T-cell (primary cell): Measurements from ENCODE around the gene SMIM23. TPM values are rescaled to one million over a fixed set of nuclear protein-coding genes. Genes with fewer than 3 reads are reported as not detected.

Experiments used
- ATAC-seq, 4 experiments: fragments of 200-7000 bp in 3 of 4; fragments of 150-1000 bp in 1 of 4; cut with Tn5 transposase; replicated peaks in 1 of 4; 1 replicate in 3 of 4; 2 replicates in 1 of 4; pipeline ENCODE4 v1.10.0; 2021; ENCODE audit warnings: moderate library complexity in 3 of 4, mild to moderate bottlenecking in 2 of 4, moderate number of reproducible peaks in 1 of 4
- CTCF ChIA-PET, 2 donors: fragments of 300-600 bp; sonication (Branson Sonifier 250); formaldehyde crosslinking; loops; one replicate each; lab custom pipeline; 2022; ENCODE audit warnings: antibody characterized with exemption in 2 of 2; lab: Charles Lee
- POLR2A ChIA-PET, 2 donors: fragments of 300-600 bp; sonication (Branson Sonifier 250); formaldehyde crosslinking; loops; one replicate each; lab custom pipeline; 2022; ENCODE audit warnings: antibody characterized with exemption in 2 of 2; lab: Charles Lee
- DNase-seq, 35 experiments: peaks; one replicate each; pipeline versions ENCODE4 v3.0.0 to v3.0.0-alpha.2; 2013 to 2023
- H3K27ac ChIP-seq: one replicate; pipeline ENCODE4 v1.5.1; 2013; ENCODE audit warnings: low read length
- H3K27me3 ChIP-seq, 2 experiments: replicated peaks in 1 of 2; 1 replicate in 1 of 2; 2 replicates in 1 of 2; pipeline versions ENCODE4 v1.6.1 to v1.7.0; 2013; ENCODE audit warnings: low read length in 1 of 2, mixed read lengths in 1 of 2; ENCODE audit not compliant: control insufficient read depth in 2 of 2, insufficient read depth in 2 of 2; ENCODE audit errors: extremely low read depth in 1 of 2
- H3K36me3 ChIP-seq, 2 donors: 1 replicate in 1 of 2; 2 replicates in 1 of 2; pipeline versions ENCODE4 v1.6.1 to v1.7.0; 2013; ENCODE audit warnings: low read length in 1 of 2; ENCODE audit not compliant: control insufficient read depth in 2 of 2, insufficient read depth in 1 of 2; ENCODE audit errors: extremely low read depth in 1 of 2
- H3K4me1 ChIP-seq, 2 experiments: 1 replicate in 1 of 2; 2 replicates in 1 of 2; pipeline versions ENCODE4 v1.6.1 to v1.7.0; 2013; ENCODE audit warnings: low read length in 2 of 2, mixed read lengths in 1 of 2; ENCODE audit not compliant: insufficient read depth in 2 of 2, control insufficient read depth in 1 of 2; ENCODE audit errors: extremely low read depth in 1 of 2
- H3K4me3 ChIP-seq, 2 donors: 1 replicate in 1 of 2; 2 replicates in 1 of 2; pipeline versions ENCODE4 v1.5.1 to v1.7.0; 2013; ENCODE audit warnings: mild to moderate bottlenecking in 2 of 2, low read length in 1 of 2, moderate library complexity in 1 of 2; ENCODE audit not compliant: control insufficient read depth in 1 of 2; ENCODE audit errors: extremely low read depth in 1 of 2
- H3K9me3 ChIP-seq: 2 replicates; pipeline ENCODE4 v1.7.0; 2013
- H3K27ac Mint-ChIP-seq, 2 donors: one replicate each; pipeline ENCODE4 v1.8.0; 2020 to 2021; ENCODE audit warnings: mild to moderate bottlenecking in 2 of 2, mixed read lengths in 2 of 2
- H3K27me3 Mint-ChIP-seq, 2 donors: one replicate each; pipeline ENCODE4 v1.8.0; 2021 to 2022; ENCODE audit warnings: mixed read lengths in 2 of 2
- H3K36me3 Mint-ChIP-seq: one replicate; pipeline ENCODE4 v1.8.0; 2021; ENCODE audit warnings: mixed read lengths
- H3K4me1 Mint-ChIP-seq, 3 donors: one replicate each; pipeline ENCODE4 v1.8.0; 2020 to 2022; ENCODE audit warnings: mixed read lengths in 3 of 3, mild to moderate bottlenecking in 1 of 3
- H3K4me3 Mint-ChIP-seq, 3 donors: one replicate each; pipeline ENCODE4 v1.8.0; 2020 to 2022; ENCODE audit warnings: mild to moderate bottlenecking in 3 of 3, mixed read lengths in 3 of 3, moderate library complexity in 3 of 3
- H3K9me3 Mint-ChIP-seq, 3 donors: one replicate each; pipeline ENCODE4 v1.8.0; 2020 to 2022; ENCODE audit warnings: mixed read lengths in 3 of 3
- WGBS: methylation state at CpG from one replicate; pipeline ENCODE4 v1.1.5; 2013; ENCODE audit warnings: missing lambda C conversion rate; ENCODE audit not compliant: insufficient coverage; 5-methylcytosine and 5-hydroxymethylcytosine counted together
- total RNA-seq, 35 experiments: library from RNA in 6 of 35; stranded (reverse) in 6 of 35; fragments of 120-200 nt in 1 of 35; gene quantifications; one replicate each; pipeline versions ENCODE4 v1.2.1 to v1.2.4 and lab custom pipeline; 2013 to 2026

Gene SMIM23
- total RNA-seq, 5 donors from 2014 or later (not counting 1 experiment from before 2014, with no cell fraction given): not detected

DNA sequence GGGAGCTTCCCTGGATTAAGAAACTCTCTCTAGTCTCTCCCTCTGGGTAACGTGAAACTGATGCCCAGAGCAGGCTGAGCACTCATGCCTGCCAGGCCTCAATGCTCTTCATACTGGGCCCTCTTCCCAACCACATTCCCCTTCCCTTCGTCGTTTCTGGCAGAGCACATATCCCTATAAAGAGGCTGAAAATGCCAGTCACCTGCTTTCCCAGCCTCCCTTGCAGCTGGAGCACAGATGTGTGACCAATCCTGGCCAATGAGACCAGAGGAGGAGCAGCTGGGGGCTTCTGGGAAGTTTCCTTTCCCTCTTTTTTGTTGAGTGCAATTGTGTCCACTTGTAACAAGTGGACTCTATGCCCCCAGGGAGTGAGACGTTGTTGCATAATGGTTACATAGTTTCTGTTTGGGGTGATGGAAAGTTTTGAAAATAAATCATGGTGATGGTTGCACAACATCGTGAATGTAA, 30.2 kb upstream of the SMIM23 start:
- no peaks in the 10 kb centered on the region for H3K9me3 ChIP-seq
- CTCF ChIA-PET: no interaction called here
- peaks cover 0 to 8% of the 10 kb centered on the region in 2 experiments for H3K27me3 ChIP-seq
- H3K4me3 ChIP-seq: no peak overlapping the region
- 55% methylated on average over 3 of the region's 5 CpGs for WGBS
- POLR2A ChIA-PET: no interaction called here
- no peak overlapping the region for H3K27ac ChIP-seq
- no peaks in the 10 kb centered on the region for H3K36me3 ChIP-seq
- Mint-ChIP-seq H3K4me3 (no peak overlapping the region), H3K27ac (no peak overlapping the region), H3K9me3 (peaks cover 0 to 14% (median 0%) of the 10 kb centered on the region in 3 donors), H3K4me1 (no peaks in the 10 kb centered on the region), H3K36me3 (no peaks in the 10 kb centered on the region), H3K27me3 (peaks cover 7 to 9% of the 10 kb centered on the region in 2 donors)
- ATAC-seq (no peak), DNase-seq (no peak)
- H3K4me1 ChIP-seq: no peaks in the 10 kb centered on the region

DNA sequence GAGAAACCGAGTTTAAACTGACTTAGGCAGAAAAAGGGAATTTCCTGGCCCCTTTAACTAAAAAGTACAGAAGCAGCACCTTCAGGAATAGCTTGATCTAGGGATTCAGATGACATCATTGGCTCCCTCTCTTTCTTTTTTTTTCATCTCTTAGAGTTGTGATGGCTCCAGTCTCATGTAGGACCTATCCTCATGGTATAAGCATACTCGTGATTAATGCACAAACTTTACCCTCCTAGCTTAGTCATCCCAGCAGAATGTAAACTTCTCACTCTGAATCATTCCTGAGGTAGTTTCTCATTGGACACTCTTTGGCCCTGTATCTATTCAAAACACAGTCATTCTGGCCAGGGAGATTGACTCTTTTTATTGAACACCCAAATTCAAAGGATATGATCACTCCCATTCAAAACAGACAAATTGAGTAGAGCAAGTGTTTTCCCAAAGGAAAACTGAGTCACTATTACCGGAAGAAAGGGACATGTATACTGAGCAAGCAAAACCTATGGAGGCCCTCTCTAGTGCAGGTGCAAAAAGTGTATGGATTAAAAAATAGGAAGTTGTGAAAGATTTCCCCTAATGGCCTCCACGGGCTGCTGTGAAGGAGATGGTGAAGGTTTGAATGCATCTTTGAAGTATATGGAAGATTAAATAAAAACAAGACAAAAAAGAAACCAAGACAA, 27.6 kb upstream of the SMIM23 start:
- 56% methylated on average over 2 of the region's 4 CpGs for WGBS
- H3K4me3 Mint-ChIP-seq: no peak overlapping the region

DNA sequence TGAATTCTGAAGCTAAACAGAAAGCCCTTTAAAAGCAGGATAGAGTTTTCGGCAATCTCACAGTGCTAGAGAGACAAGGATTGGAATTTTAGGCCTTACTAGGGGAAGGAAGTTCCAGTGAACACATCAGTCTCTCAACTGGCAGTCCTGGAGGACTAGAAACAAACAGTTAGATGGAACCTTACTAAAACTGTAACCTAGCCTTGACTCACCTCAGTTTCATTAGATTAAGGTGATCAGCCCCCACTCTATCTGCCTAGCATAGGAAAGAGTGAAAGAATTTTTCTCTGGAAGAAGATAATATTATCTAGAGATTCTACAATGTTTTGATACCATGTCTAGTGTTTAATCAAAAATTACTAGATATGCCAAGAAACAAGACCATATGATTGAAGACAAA, 25.8 kb upstream of the SMIM23 start:
- ChIA-PET POLR2A (no interaction called here), CTCF (no interaction called here)
- H3K36me3 ChIP-seq: no peaks in the 10 kb centered on the region
- H3K4me3 ChIP-seq: no peak overlapping the region
- H3K27me3 ChIP-seq: peaks cover 0 to 12% of the 10 kb centered on the region in 2 experiments
- H3K4me1 Mint-ChIP-seq: no peaks in the 10 kb centered on the region
- H3K9me3 Mint-ChIP-seq: peaks cover 0 to 16% (median 0%) of the 10 kb centered on the region in 3 donors
- H3K36me3 Mint-ChIP-seq: no peaks in the 10 kb centered on the region
- H3K4me1 ChIP-seq: no peaks in the 10 kb centered on the region
- H3K9me3 ChIP-seq: no peaks in the 10 kb centered on the region
- ATAC-seq: no peak
- no peak overlapping the region for H3K27ac Mint-ChIP-seq
- no peak overlapping the region for H3K4me3 Mint-ChIP-seq
- no CpG with 5 or more reads among the region's 1 CpG for WGBS
- H3K27me3 Mint-ChIP-seq: peaks cover 13 to 14% of the 10 kb centered on the region in 2 donors
- no peak for DNase-seq
- H3K27ac ChIP-seq: no peak overlapping the region

More for the DNA sequence above, 27.6 kb upstream of the SMIM23 start:
- no peaks in the 10 kb centered on the region for H3K4me1 Mint-ChIP-seq
- H3K27me3 Mint-ChIP-seq: peaks cover 7 to 8% of the 10 kb centered on the region in 2 donors
- H3K9me3 Mint-ChIP-seq: peaks cover 0 to 16% (median 0%) of the 10 kb centered on the region in 3 donors
- no peaks in the 10 kb centered on the region for H3K9me3 ChIP-seq
- no peaks in the 10 kb centered on the region for H3K27me3 ChIP-seq
- ATAC-seq (no peak), DNase-seq (no peak)
- H3K27ac Mint-ChIP-seq: no peak overlapping the region
- H3K36me3 ChIP-seq: no peaks in the 10 kb centered on the region
- H3K4me1 ChIP-seq: no peaks in the 10 kb centered on the region
- H3K27ac ChIP-seq: no peak overlapping the region
- ChIA-PET POLR2A (no interaction called here), CTCF (no interaction called here)
- no peaks in the 10 kb centered on the region for H3K36me3 Mint-ChIP-seq
- no peak overlapping the region for H3K4me3 ChIP-seq

DNA sequence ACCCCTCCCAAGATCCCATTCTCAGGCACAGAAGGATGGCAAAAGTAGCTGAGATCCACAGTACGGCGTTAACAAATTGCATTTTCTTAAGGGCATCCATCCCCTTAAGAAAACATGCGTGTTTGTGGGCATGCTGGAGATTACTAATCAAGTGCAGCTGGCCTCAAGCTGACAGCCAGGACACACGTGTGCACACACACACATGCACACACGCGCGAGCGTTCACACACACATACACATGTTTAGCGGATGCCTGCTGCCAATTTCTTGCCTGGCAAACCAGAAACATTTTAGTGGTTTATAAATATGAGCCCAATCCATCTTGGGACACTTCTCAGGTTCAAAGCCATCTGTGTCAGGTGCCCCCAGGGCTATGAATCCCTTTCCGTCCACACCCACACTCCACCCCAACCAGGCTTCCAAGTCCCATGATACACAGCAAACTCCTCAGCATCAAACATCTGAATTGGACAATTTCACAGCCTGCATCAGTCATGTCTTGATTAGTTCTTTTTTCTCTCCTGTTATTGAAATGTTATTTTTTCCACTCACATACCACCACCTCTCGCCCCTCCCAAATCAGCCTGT, 23.5 kb upstream of the SMIM23 start:
- ATAC-seq: no peak
- H3K27me3 Mint-ChIP-seq: peaks cover 13 to 14% of the 10 kb centered on the region in 2 donors
- no peaks in the 10 kb centered on the region for H3K36me3 Mint-ChIP-seq
- no peaks in the 10 kb centered on the region for H3K9me3 ChIP-seq
- H3K9me3 Mint-ChIP-seq: peaks cover 1 to 22% (median 4%) of the 10 kb centered on the region in 3 donors
- 100% methylated on average over 2 of the region's 11 CpGs for WGBS
- ChIA-PET CTCF (no interaction called here), POLR2A (no interaction called here)
- DNase-seq: no peak
- H3K4me3 Mint-ChIP-seq: no peak overlapping the region
- no peak overlapping the region for H3K4me3 ChIP-seq
- H3K27ac Mint-ChIP-seq: no peak overlapping the region
- H3K36me3 ChIP-seq: no peaks in the 10 kb centered on the region
- no peaks in the 10 kb centered on the region for H3K4me1 Mint-ChIP-seq
- no peaks in the 10 kb centered on the region for H3K4me1 ChIP-seq
- H3K27me3 ChIP-seq: peaks cover 0 to 15% of the 10 kb centered on the region in 2 experiments
- H3K27ac ChIP-seq: no peak overlapping the region

DNA sequence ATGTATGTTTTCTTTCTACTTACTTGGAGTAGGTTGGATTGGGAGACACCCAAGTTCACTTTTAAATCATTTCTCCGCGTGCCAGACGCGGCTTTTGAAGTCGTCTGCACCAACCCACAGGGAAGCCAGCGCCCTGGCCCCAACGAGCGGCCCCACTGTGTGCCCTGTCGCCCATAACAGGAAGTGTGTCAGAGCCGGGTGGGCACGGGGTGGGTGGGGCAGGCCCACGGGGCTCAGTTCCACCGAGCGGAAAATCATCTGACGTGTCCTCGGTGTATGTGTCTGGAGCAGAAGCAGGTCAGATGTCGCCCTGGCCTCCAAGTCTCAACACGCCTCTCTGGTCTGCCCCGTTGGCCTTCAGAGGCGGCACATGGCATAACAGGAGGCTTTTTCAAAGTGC, 22.7 kb upstream of the SMIM23 start:
- DNase-seq (no peak), ATAC-seq (no peak)
- Histone ChIP-seq H3K27ac (no peak overlapping the region), H3K27me3 (peaks cover 0 to 15% of the 10 kb centered on the region in 2 experiments), H3K36me3 (no peaks in the 10 kb centered on the region), H3K4me1 (no peaks in the 10 kb centered on the region), H3K9me3 (no peaks in the 10 kb centered on the region), H3K4me3 (no peak overlapping the region)
- Mint-ChIP-seq H3K27ac (no peak overlapping the region), H3K4me1 (no peaks in the 10 kb centered on the region), H3K9me3 (peaks cover 5 to 29% (median 7%) of the 10 kb centered on the region in 3 donors), H3K27me3 (peaks cover 13 to 14% of the 10 kb centered on the region in 2 donors), H3K36me3 (no peaks in the 10 kb centered on the region), H3K4me3 (no peak overlapping the region)
- ChIA-PET POLR2A (no interaction called here), CTCF (no interaction called here)
- 75% methylated on average over 19 of the region's 20 CpGs for WGBS

DNA sequence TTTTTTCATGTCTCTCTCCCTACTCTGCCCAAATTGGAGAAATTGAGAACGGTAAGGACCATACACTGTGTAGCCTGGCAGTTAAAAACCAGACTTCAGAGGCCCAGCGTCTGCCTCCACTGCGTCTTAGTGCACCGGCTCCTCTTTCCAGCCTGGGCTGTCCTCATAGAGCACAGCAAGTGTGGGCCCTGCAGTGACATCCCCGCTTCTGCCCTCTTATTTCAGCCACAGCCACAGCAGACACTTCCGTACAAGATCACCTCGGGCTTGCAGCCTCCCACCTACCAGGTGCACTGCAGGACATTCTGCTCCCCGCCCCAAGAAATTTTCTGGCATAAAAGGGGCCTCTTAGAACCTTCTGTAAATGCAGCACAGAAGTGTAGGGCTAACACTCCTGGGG, 21.4 kb upstream of the SMIM23 start:
- Mint-ChIP-seq H3K9me3 (peaks cover 5 to 22% (median 7%) of the 10 kb centered on the region in 3 donors), H3K27me3 (peaks cover 13 to 17% of the 10 kb centered on the region in 2 donors), H3K27ac (no peak overlapping the region), H3K4me1 (no peaks in the 10 kb centered on the region), H3K4me3 (no peak overlapping the region), H3K36me3 (no peaks in the 10 kb centered on the region)
- H3K4me3 ChIP-seq: no peak overlapping the region
- H3K9me3 ChIP-seq: no peaks in the 10 kb centered on the region
- ChIA-PET CTCF (no interaction called here), POLR2A (no interaction called here)
- ATAC-seq: no peak
- H3K27me3 ChIP-seq: peaks cover 0 to 15% of the 10 kb centered on the region in 2 experiments
- DNase-seq: no peak
- WGBS: 82% methylated on average over 7 of the region's 8 CpGs
- no peak overlapping the region for H3K27ac ChIP-seq
- no peaks in the 10 kb centered on the region for H3K36me3 ChIP-seq
- no peaks in the 10 kb centered on the region for H3K4me1 ChIP-seq
